ENCODE data around the gene ZNF205.

- TF ChIP-seq REST (IDR thresholded peaks at IDR 0.05; ENCODE audit: insufficient read depth in 1 of 2, low read depth in 2 of 2, low read length in 2 of 2) (no peak), POLR2AphosphoS5 (IDR thresholded peaks at IDR 0.05; ENCODE audit: low read depth, low read length) (no peak), TAF1 (IDR thresholded peaks at IDR 0.05; ENCODE audit: borderline replicate concordance, insufficient read depth, low read length) (no peak)
These were observed 43.9 kb upstream of the ZNF205 start for GRCh38 chr16:3068487-3068886.

Measured in PFSK-1 (cell line).